GM12891 (cell line): ENCODE measurements around the gene PTPN6.

Source experiments
- POLR2A ChIP-seq: IDR thresholded peaks from 2 replicates; pipeline ENCODE4 v1.6.1; 2011; ENCODE audit warnings: low read depth, low read length, control low read depth
- POLR2AphosphoS5 ChIP-seq: IDR thresholded peaks from 2 replicates; pipeline ENCODE4 v1.6.1; 2011; ENCODE audit warnings: low read depth, low read length, control low read depth
- SPI1 ChIP-seq: IDR thresholded peaks from 2 replicates; pipeline ENCODE4 v1.6.1; 2011; ENCODE audit warnings: low read depth, low read length, control low read depth
- TAF1 ChIP-seq: IDR thresholded peaks from 2 replicates; pipeline ENCODE4 v1.6.1; 2011; ENCODE audit warnings: low read depth, low read length, control low read depth

GRCh38 chr12:6948873-6949594 lies 2.1 kb upstream of the PTPN6 start:
- TF ChIP-seq POLR2A (no peak), POLR2AphosphoS5 (no peak), SPI1 (no peak), TAF1 (no peak)
